GM12891 (cell line): ENCODE measurements around the gene FBN2.

Source experiments
- PAX5 ChIP-seq: IDR thresholded peaks from 2 replicates; pipeline ENCODE4 v1.6.1; 2011; ENCODE audit warnings: low read length, moderate library complexity, mild to moderate bottlenecking; ENCODE audit not compliant: insufficient read depth, severe bottlenecking
- POLR2A ChIP-seq: IDR thresholded peaks from 2 replicates; pipeline ENCODE4 v1.6.1; 2011; ENCODE audit warnings: low read depth, low read length, control low read depth
- POLR2AphosphoS5 ChIP-seq: IDR thresholded peaks from 2 replicates; pipeline ENCODE4 v1.6.1; 2011; ENCODE audit warnings: low read depth, low read length, control low read depth
- POU2F2 ChIP-seq: IDR thresholded peaks from 2 replicates; pipeline ENCODE4 v1.6.1; 2011; ENCODE audit warnings: low read depth, mild to moderate bottlenecking, control low read depth, low read length, moderate library complexity
- SPI1 ChIP-seq: IDR thresholded peaks from 2 replicates; pipeline ENCODE4 v1.6.1; 2011; ENCODE audit warnings: low read depth, low read length, control low read depth
- TAF1 ChIP-seq: IDR thresholded peaks from 2 replicates; pipeline ENCODE4 v1.6.1; 2011; ENCODE audit warnings: low read depth, low read length, control low read depth

- TF ChIP-seq POLR2AphosphoS5 (no peak), POLR2A (no peak), POU2F2 (no peak), TAF1 (no peak), PAX5 (no peak), SPI1 (no peak)
These were observed 68.1 kb downstream of the FBN2 start for GRCh38 chr5:128469912-128470311.
